ENCODE data around the gene SERPINA5. TPM values are rescaled to one million over a fixed set of nuclear protein-coding genes. Genes with fewer than 3 reads are reported as not detected.

The SERPINA5 gene
- total RNA-seq, 1 experiment from 2014 or later: 3.0 TPM

- peak overlapping the region; percentile 23 to 28 for H3K4me3 ChIP-seq (replicated peaks in 1 of 2; ENCODE audit: low read depth in 1 of 2, low read length in 2 of 2)
- POLR2A ChIA-PET: interaction anchor here (1.0 to 3.3 kb wide), 9 partner anchors 8 to 113 kb away, joined by 3 to 32 read pairs (median 4); partner anchors contain the start of genes SERPINA3 and SERPINA4
- CTCF ChIA-PET: interaction anchor here (1.0 to 2.1 kb wide), 5 partner anchors 11 to 166 kb away, joined by 3 to 7 read pairs (median 5); partner anchors contain the start of gene SERPINA3
- no peaks in the 10 kb centered on the region for H3K79me2 ChIP-seq (ENCODE audit: insufficient read depth, low read length)
- H3K36me3 ChIP-seq (ENCODE audit: control insufficient read depth in 1 of 2, insufficient read depth in 2 of 2, low read length in 2 of 2): no peaks in the 10 kb centered on the region
- no peak overlapping the region for H2AFZ ChIP-seq (ENCODE audit: low read depth, low read length, poor library complexity, severe bottlenecking)
- no peak for DNase-seq (ENCODE audit: low read depth, low spot score)
- intact Hi-C loops (cut with micrococcal nuclease): no loop called here
- RAD21 ChIA-PET (ENCODE audit: low non-redundant PET in 1 of 2, low total read pairs in 2 of 2, uncharacterized antibody in 2 of 2, unreplicated experiment in 2 of 2): no interaction called here
- H3K4me2 ChIP-seq (ENCODE audit: low read length): peak overlapping the region; percentile 68
- H3K9me3 ChIP-seq (ENCODE audit: control insufficient read depth in 1 of 2, insufficient read depth in 1 of 2, low read depth in 1 of 2, low read length in 2 of 2): no peaks in the 10 kb centered on the region
- H3K4me1 ChIP-seq (ENCODE audit: control insufficient read depth in 1 of 2, insufficient read depth in 2 of 2, low read length in 2 of 2): peaks cover 36 to 55% of the 10 kb centered on the region in 2 experiments
- BruUV-seq (replicated peaks): TSS peak; percentile 62
- ATAC-seq: peak; percentile 58
- H3K27me3 ChIP-seq (ENCODE audit: insufficient read depth, low read length): no peaks in the 10 kb centered on the region
- peak overlapping the region; percentile 68 for H3K27ac ChIP-seq (ENCODE audit: low read depth, low read length)
- H3K9ac ChIP-seq (ENCODE audit: low read length): peak overlapping the region; percentile 49
- TF ChIP-seq MAX (IDR thresholded peaks at IDR 0.05): no peak
- TF ChIP-seq ZBTB33 (IDR thresholded peaks at IDR 0.05; ENCODE audit: extremely low read depth, insufficient replicate concordance, low read length): no peak
- no peak for TF ChIP-seq EGR1 (IDR thresholded peaks at IDR 0.05; ENCODE audit: low read depth)
- TF ChIP-seq CTCF (IDR thresholded peaks at IDR 0.05 in 2 of 3, conservative IDR thresholded peaks at IDR 0.05 in 1 of 3; ENCODE audit: borderline replicate concordance in 1 of 3, insufficient read depth in 1 of 3, low read depth in 2 of 3, low read length in 2 of 3): peak in 1 of 3 experiments; percentile 5; a peak in 1 of 6 replicates
- no peak for TF ChIP-seq SRF (IDR thresholded peaks at IDR 0.05; ENCODE audit: low read depth)
- H3K9me2 ChIP-seq (ENCODE audit: insufficient read depth): no peaks in the 10 kb centered on the region
- H4K20me1 ChIP-seq (ENCODE audit: insufficient read depth): no peaks in the 10 kb centered on the region
Measured at GRCh38 chr14:94599656-94600004, 18.4 kb downstream of the SERPINA5 start.
